ENCODE measurements around the gene MCRIP2. TPM values are rescaled to one million over a fixed set of nuclear protein-coding genes. Genes with fewer than 3 reads are reported as not detected.

MCRIP2 gene
- total and polyA plus RNA-seq, 7 donors, result 52.1 to 132 (median 63.4) TPM

DNA sequence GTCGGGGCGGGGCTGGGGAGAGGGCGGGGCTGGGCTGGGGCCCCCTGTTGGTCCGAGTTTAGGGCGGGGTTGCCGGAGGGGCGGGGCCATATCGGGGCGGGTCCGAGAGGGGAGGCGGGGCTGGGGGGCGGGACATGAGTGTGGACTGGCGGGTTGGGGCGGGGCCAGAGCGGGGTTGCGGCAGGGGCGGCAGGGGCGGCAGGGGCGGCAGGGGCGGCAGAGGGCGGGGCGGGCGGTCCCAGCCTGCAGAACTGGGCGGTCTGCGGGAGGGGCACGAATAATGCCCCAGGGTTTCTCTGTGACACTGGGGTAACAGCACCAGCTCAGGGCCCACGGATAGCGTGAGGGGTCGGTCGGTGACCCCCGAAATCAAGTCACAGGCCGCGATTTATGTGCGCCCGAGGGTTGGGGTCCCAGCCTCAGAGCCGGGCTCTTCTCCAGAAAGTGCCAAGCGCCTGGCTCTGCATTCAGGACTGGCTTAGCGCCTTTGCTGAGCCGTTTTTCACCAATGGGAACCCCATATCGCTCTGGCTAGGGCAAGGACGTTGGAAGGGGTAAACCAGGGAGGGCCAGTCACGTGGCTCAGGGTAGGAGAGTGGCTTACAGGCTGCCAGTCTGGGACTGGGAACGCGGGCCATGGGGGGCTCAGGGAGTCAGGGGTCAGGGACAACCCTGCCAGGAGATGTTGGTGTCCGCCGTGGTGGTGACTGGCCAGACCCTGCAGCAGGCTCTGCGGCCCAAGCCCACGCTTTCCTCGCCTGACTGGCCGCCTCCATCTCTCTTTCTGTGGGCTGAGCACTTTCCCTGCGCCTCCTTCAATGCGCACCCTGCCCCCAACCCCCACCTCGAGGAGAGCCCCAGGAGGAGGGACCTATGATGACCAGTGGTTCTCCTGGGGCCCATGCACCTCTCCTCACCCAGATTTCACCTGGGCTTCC, 4.3 kb upstream of the MCRIP2 start:
- Histone ChIP-seq H3K27ac (peak overlapping the region; percentile 89 to 99 (median 97)), H3K4me1 (peaks cover 0 to 40% (median 32%) of the 10 kb centered on the region in 4 donors), H3K27me3 (peaks cover 0 to 4% (median 0%) of the 10 kb centered on the region in 3 donors), H3K4me3 (peak overlapping the region; percentile 64 to 98 (median 81)), H3K36me3 (peaks cover 0 to 21% (median 12%) of the 10 kb centered on the region in 4 donors), H3K9me3 (no peaks in the 10 kb centered on the region)
- intact Hi-C loops (cut with DNase I), result loop anchor here (2.0 kb wide), 1 partner anchor 49 kb away; no protein-coding TSS in a partner anchor
- 14 to 17% methylated on average over 53 of the region's 53 CpGs for WGBS, 2 donors
- TF ChIP-seq POLR2AphosphoS5 (IDR thresholded peaks at IDR 0.05) (no peak), POLR2A (IDR thresholded peaks at IDR 0.05) (no peak), EP300 (IDR thresholded peaks at IDR 0.05) (no peak)
- TF ChIP-seq, protein P1, sequence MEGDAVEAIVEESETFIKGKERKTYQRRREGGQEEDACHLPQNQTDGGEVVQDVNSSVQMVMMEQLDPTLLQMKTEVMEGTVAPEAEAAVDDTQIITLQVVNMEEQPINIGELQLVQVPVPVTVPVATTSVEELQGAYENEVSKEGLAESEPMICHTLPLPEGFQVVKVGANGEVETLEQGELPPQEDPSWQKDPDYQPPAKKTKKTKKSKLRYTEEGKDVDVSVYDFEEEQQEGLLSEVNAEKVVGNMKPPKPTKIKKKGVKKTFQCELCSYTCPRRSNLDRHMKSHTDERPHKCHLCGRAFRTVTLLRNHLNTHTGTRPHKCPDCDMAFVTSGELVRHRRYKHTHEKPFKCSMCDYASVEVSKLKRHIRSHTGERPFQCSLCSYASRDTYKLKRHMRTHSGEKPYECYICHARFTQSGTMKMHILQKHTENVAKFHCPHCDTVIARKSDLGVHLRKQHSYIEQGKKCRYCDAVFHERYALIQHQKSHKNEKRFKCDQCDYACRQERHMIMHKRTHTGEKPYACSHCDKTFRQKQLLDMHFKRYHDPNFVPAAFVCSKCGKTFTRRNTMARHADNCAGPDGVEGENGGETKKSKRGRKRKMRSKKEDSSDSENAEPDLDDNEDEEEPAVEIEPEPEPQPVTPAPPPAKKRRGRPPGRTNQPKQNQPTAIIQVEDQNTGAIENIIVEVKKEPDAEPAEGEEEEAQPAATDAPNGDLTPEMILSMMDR (IDR thresholded peaks at IDR 0.05), result no peak
- peak; percentile 97 for DNase-seq

DNA sequence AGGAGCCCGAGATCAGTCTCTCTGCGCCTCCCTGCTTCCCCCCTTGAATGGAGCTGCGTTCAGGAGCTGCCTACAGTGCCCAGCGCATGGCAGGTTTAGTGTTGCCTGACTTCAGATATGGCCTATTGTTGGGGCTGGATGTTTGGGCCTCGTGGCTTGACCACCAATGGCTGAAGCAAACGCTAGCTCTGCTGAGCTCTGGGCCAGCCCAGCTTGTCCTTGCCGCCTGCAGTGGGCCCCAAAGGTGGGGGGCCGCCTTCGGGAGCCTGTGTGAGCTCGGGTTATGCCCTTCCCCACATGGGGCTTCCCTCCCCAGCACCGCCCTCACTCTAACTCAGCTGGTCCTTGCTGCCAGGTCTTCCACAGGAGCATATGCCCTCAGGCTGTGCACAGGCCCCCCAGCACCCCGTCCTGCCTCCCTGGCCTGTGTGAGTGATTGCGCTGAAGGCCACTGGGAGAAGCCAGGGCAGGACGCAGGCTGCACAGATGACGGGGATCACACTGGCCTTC, 3.5 kb upstream of the MCRIP2 start:
- no peak overlapping the region for H3K4me3 ChIP-seq
- intact Hi-C loops (cut with DNase I), result no loop called here
- H3K27ac ChIP-seq, result peak overlapping the region; percentile 75 to 99 (median 94)
- WGBS, 2 donors, result 87 to 89% methylated on average over 15 of the region's 15 CpGs
- no peak for TF ChIP-seq POLR2A (IDR thresholded peaks at IDR 0.05)
- TF ChIP-seq POLR2AphosphoS5 (IDR thresholded peaks at IDR 0.05), result no peak
- TF ChIP-seq EP300 (IDR thresholded peaks at IDR 0.05), result no peak
- H3K27me3 ChIP-seq, result no peaks in the 10 kb centered on the region
- DNase-seq, result no peak
- H3K9me3 ChIP-seq, result no peaks in the 10 kb centered on the region
- H3K36me3 ChIP-seq, result peaks cover 0 to 16% (median 12%) of the 10 kb centered on the region in 4 donors
- H3K4me1 ChIP-seq, result peaks cover 0 to 47% (median 39%) of the 10 kb centered on the region in 4 donors

DNA sequence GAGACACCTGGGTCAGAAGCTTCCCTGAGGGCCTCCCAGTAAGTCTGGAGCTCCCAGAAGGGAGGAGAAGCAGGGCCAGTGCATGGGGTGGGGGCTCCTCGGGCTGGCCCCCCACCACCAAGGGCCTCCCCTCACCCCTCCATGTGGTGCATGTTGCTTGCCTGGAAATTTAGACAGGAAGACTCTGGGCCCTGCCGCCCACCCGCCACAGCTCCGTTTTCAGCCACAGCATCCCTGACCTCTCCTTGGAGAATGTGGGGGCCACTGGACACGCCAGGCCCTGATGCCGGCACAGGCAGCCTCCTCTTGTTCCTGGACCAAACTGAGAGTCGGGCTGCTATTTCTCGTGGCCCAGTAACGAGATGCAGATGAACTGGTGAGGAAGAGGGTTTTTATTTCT, 2.8 kb upstream of the MCRIP2 start:
- Histone ChIP-seq H3K4me3 (no peak overlapping the region), H3K27ac (no peak overlapping the region), H3K9me3 (no peaks in the 10 kb centered on the region), H3K4me1 (peaks cover 0 to 54% (median 42%) of the 10 kb centered on the region in 4 donors), H3K36me3 (peaks cover 0 to 8% (median 6%) of the 10 kb centered on the region in 4 donors), H3K27me3 (no peaks in the 10 kb centered on the region)
- DNase-seq, result no peak
- intact Hi-C loops (cut with DNase I), result no loop called here
- TF ChIP-seq POLR2AphosphoS5 (IDR thresholded peaks at IDR 0.05), result no peak
- no peak for TF ChIP-seq POLR2A (IDR thresholded peaks at IDR 0.05)
- TF ChIP-seq, protein P1 (IDR thresholded peaks at IDR 0.05), result no peak
- no peak for TF ChIP-seq EP300 (IDR thresholded peaks at IDR 0.05)
- 85 to 86% methylated on average over 9 of the region's 9 CpGs for whole genome bisulfite sequencing, 2 donors

DNA sequence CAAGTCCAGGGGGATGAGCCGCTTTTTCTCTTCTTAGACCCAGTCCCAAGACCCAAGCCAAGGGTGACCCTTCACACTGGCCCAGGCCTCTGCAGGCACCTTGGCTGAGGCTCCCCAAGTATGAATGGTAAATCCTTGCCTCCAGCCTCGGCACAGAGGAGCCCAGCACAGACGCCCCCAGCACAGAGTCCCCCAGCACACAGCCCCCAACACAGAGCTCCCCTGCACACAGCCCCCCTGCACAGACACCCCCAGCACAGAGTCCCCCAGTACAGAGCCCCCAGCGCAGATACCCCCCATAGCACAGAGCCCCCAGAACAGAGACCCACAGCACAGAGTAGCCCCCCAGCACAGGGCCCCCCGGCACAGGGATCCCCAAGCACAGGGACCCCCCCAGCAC, 1.0 kb upstream of the MCRIP2 start:
- Histone ChIP-seq H3K4me1 (peaks cover 0 to 41% (median 31%) of the 10 kb centered on the region in 4 donors), H3K9me3 (no peaks in the 10 kb centered on the region), H3K27ac (peak overlapping the region; percentile 81 to 91 (median 90)), H3K4me3 (peak overlapping the region in 1 of 4 donors; percentile 90), H3K36me3 (no peaks in the 10 kb centered on the region), H3K27me3 (no peaks in the 10 kb centered on the region)
- no peak for DNase-seq
- WGBS, 2 donors, result 78 to 95% methylated on average over 5 of the region's 5 CpGs
- intact Hi-C loops (cut with DNase I), result no loop called here
- TF ChIP-seq EP300 (IDR thresholded peaks at IDR 0.05) (no peak), POLR2A (IDR thresholded peaks at IDR 0.05) (no peak), POLR2AphosphoS5 (IDR thresholded peaks at IDR 0.05) (no peak)
- TF ChIP-seq, protein P1 (IDR thresholded peaks at IDR 0.05), result no peak

Measured in sigmoid colon (tissue), 7 donors.